ENCODE results near the gene TEX50.
"Not testable (repeated sequence)": the region's sequence is repeated elsewhere in the genome, so short reads cannot be mapped to it uniquely, and the experiment has no call there.

TEX50 gene, protein sequence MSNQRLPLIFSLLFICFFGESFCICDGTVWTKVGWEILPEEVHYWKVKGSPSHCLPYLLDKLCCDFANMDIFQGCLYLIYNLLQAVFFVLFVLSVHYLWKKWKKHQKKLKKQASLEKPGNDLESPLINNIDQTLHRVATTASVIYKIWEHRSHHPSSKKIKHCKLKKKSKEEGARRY
- total RNA-seq = 0 reads per million in 2 experiments

DNA sequence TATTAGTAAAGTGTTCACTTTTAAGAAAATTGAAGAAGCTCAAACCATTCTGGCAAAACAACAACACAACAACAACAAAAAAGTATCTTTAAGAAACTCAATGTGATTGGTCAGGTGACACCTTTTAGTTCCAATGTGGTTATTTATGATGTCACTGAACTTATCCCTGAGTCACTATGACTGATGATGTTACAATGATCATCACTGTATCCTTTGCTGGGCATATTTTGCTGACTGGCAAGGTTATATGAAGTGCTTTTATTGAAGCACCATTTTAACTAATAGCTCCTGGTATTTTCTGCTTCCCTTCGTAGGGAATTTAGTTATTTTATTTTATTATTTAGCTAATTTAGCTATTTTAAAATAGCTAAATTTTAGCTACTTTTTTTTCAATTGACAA lies at the start of gene TEX50:
Gene TEX50, plus strand, starts transcription at position 223 of the 400 bp plus-strand sequence. CDS start 184 bp downstream, outside the sequence.
- no peak for DNase-seq (ENCODE audit: low read depth)

DNA sequence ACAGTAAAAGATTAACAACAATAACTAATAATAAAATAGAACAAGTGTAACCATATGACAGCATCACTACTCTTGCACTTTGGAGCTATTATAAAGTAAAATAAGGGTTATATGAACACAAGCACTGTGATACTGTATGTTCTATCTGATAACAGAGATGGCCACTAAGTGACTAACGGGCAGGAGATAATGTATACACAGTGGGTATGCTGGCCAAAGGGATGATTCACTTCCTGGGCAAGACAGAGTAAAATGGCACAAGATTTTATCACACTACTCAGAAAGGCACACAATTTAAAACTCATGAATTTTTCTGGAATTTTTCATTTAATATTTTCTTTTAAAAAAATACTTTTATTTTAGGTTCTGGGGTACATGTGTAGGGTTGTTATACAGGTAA lies 44.6 kb upstream of the TEX50 start:
- no peak for DNase-seq (ENCODE audit: low read depth)

GRCh38 chr1:173591138-173591537 lies 44.0 kb upstream of the TEX50 start:
- not testable (repeated sequence) for DNase-seq (ENCODE audit: low read depth)

- DNase-seq (ENCODE audit: low read depth) = no peak
Observed at GRCh38 chr1:173596097-173596825, 38.9 kb upstream of the TEX50 start.

GRCh38 chr1:173601588-173601987 lies 33.5 kb upstream of the TEX50 start:
- DNase-seq (ENCODE audit: low read depth) = no peak

- DNase-seq (ENCODE audit: low read depth) = no peak
Observed at GRCh38 chr1:173603056-173603591, 32.0 kb upstream of the TEX50 start, which contains the start of gene SLC9C2. SLC9C2 (minus strand) TSS chr1:173603072; CDS start chr1:173601776, 1,296 bp downstream.

DNA sequence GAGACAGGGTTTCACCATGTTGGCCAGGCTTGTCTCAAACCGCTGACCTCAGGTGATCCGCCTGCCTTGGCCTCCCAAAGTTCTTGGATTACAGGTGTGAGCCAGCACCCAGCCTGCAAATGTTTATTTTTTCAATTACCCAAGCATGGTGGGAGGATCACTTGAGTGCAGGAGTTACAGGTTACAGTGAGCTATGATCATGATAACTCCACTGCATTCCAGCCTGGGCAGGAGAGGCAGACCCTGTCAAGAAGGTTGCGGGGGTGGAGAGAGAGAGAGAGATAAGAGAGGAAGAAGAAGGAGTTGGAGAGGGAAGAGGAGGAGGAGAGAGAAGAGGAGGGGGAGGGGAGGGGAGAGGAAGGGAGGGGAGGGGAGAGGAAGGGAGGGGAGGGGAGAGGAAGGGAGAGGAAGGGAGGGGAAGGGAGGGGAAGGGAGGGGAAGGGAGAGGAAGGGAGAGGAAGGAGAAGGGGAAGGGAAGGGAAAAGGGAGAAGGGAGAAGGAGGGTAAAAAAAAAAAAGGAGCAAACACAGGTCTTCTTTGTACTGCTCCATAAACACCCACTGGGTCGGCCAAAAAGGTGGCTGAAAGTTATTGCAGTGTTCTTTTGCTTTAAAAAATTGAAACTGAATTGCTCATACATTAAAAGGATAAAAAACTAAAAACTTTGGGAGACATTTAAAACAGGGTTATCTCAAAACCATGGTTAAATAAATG lies 26.5 kb upstream of the TEX50 start:
- DNase-seq (ENCODE audit: low read depth) = no peak

DNA sequence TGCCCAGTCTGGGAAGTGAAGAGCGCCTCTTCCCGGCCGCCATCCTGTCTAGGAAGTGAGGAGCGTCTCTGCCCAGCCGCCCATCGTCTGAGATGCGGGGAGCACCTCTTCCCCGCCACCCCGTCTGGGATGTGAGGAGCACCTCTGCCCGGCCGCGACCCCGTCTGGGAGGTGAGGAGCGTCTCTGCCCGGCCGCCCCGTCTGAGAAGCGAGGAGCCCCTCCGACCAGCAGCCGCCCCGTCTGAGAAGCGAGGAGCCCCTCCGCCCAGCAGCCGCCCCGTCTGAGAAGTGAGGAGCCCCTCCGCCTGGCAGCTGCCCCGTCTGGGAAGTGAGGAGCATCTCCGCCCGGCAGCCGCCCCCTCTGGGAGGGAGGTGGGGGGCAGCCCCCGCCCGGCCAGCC lies 22.1 kb upstream of the TEX50 start:
- DNase-seq (ENCODE audit: low read depth) = not testable (repeated sequence)

GRCh38 chr1:173616859-173617258 lies 18.3 kb upstream of the TEX50 start:
- no peak for DNase-seq (ENCODE audit: low read depth)

- DNase-seq (ENCODE audit: low read depth) = no peak
Observed at GRCh38 chr1:173627269-173627668, 7.9 kb upstream of the TEX50 start.

- DNase-seq (ENCODE audit: low read depth) = no peak
Observed at GRCh38 chr1:173628888-173629287, 6.2 kb upstream of the TEX50 start.

DNA sequence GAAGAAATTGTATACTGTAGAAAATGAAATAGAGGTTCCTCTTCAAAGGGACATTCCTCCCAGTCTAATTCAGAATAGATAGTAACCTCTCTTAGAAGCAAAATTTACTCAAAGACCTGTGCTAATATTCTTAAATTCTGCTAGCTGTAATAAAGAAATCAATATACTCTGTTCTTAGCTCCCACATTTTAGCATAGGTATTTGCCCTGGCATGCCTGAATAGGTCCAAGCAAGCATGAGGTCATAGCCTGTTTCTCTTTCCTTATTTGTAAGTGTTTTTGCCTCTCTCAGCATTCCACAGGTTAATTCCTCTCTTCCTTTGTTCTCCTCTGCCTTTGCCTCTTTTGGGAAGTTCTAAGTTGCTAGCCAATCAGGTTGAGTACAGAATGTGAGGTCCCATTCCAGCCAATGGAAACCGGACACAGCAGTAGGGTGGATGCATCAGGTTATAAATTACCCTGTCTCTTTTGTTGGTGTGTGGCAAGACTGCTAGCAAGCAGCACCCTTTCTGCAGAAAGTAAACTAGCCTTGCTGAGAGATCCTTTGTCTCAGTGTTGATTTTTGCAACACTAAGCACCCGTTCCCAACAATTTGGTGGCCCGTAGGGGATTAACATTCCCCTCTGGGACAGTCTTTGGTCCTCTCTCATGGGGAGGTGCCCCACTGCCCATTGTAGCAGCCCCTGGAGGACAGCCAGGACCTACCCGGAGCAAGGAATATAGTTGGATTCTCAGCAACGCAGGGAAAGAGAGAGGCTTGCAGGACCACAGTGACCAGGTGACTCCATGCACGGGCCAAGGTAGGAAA lies 2.3 kb downstream of the TEX50 start:
- DNase-seq (ENCODE audit: low read depth) = not testable (repeated sequence)

DNA sequence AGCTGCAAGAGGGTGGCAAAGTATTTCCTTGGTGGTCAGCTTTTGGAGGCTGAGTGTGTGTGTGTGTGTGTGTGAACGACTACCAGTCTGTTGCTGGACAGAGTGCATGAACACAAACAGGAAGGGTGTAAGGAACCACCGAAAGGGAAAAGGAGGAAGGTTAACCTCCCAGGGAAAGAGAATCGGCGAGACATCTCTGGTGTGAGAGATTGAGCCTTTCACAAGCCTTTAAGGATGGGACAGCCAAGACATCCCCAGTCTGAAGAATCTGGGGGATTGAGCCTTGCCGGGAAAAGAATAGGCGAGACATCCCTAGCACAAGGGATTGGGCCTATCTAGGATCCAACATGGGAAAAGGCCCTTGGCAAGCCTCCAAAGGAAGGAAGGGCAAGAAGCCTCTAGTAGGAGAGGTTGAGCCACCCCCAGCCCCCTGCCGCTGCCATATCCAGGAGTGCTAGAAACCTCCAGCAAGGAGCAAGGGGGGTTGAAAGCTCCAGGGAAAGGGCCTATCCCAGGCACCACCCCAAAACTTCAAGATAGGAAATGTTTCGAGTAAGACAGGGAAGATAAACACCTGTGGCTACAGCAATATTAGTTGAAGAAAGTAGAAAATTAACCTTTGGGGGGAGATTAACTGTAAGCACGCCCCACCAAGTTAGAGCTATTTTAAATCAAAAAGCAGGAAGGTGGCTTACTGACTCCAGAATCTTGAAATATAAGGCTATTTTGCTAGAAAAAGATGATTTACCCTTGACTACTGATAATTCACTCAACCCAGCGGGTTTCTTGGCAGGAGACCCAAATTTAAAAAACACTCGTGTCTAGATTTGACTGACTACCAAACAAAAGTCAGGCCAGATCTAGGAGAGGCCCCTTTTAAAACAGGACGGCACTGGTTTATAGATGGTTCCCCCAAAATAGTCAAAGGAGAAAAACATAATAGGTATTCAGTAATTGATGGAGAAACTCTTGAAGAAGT lies 3.2 kb downstream of the TEX50 start:
- DNase-seq (ENCODE audit: low read depth) = no peak

DNA sequence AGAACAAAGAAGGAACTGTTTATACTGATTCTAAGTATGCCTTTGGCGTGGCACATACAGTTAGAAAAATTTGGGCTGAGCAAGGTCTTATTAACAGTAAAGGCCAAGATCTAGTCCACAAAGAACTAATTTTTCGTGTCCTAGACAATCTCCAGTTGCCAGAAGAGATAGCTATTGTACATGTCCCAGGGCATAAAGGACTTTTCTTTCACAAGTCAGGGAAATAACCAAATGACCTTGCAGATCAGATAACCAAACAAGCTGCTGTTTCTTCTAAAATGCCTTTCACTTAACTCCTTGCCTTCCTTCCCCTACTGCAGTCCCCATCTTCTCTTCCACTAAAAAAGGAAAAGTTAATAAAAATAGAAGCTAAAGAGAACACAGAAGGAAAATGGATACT lies 4.0 kb downstream of the TEX50 start:
- DNase-seq (ENCODE audit: low read depth) = no peak

DNA sequence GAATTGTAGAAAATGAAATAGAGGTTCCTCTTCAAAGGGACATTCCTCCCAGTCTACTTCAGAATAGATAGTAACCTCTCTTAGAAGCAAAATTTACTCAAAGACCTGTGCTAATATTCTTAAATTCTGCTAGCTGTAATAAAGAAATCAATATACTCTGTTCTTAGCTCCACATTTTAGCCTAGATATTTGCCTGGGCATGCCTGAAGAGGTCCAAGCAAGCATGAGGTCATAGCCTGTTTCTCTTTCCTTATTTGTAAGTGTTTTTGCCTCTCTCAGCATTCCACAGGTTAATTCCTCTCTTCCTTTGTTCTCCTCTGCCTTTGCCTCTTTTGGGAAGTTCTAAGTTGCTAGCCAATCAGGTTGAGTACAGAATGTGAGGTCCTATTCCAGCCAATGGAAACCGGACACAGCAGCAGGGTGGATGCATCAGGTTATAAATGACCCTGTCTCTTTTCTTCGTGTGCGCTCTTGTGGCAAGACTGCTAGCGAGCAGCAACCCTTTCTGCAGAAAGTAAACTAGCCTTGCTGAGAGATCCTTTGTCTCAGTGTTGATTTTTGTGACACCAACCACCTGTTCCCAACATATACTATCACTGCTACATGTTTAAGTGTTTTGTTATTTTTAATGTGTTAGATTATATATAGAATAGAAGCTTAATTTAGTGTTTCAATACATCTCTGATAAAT lies 7.5 kb downstream of the TEX50 start:
- DNase-seq (ENCODE audit: low read depth) = not testable (repeated sequence)

GRCh38 chr1:173646656-173647055 lies 11.5 kb downstream of the TEX50 start:
- no peak for DNase-seq (ENCODE audit: low read depth)

DNA sequence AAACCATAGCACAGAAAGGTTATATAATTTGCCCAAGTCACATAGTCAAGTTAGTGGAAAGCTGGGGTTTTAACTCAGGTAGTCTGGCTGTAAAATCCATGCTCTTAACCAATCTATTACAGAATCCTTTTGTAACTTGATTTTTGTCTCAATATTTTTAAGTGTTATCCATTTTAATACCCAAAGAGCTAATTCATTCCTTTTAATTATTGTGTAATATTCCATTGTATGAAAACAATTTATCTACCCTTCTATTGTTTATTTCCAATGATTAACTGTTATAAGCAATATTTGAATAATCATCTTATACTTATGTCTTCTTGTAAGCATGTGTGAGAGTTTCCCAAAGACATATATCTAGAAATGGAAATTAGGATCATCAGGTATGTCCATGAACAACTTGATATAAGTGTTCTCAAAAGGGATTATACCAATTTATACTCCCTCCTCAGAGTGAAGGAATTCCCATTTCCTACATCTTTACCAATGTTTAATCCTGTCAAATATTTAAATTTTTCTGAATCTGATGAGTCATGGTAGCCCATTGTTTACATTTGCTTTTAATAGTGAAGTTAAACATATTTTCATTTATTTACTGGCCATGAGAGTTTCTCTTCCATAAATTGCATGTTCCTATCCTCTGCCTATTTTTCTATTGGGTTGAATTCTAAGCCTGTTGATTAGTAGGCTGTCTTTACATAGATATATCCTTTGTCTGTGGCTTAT lies 13.9 kb downstream of the TEX50 start:
- no peak for DNase-seq (ENCODE audit: low read depth)

DNA sequence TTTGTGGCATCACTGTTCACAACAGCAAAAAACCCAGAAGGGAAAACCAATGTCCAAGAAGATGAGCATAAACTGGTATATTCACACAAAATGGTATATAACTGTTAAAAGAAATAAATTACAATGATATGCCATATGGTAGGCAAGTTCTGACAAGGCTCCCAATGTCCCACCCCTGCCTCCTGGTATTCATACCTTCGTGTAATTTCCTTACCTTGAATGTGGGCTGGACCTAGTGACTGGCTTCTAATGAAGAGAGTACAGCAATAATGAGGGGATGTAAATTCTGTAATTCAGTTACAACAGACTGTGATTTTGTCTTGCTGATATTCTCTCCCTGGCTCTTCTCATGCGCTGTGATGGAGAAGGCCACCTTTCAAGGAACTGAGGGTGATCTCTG lies 25.2 kb downstream of the TEX50 start:
- DNase-seq (ENCODE audit: low read depth) = no peak

DNA sequence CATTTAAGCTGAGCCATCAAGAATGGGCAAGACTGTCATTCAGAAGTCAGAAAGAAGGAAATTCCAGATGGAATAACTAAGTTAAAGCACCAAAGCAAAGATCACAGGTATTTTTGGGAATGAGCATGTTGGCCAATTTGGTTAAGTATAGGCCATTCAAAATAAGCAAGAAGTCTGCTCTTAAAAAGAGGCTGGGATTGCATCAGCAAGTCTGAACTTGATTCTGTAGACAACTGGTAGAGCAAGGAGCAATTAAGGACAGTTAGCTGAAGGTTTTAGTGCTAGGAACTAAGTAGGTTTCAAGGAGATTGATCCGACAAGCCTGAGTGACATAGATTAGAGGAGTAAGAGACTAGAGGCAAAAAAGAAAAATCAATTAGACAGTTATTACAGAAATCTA lies 26.1 kb downstream of the TEX50 start:
- no peak for DNase-seq (ENCODE audit: low read depth)
